Chondrocyte (in vitro differentiated cells): ENCODE data around the gene CGB3. TPM values are rescaled to one million over a fixed set of nuclear protein-coding genes. Genes with fewer than 3 reads are reported as not detected.
"Not testable (repeated sequence)": the region's sequence is repeated elsewhere in the genome, so short reads cannot be mapped to it uniquely, and the experiment has no call there.

Experiments used
- DNase-seq: peaks from one replicate; pipeline ENCODE4 v3.0.0; 2021; ENCODE audit warnings: mixed read lengths, low spot score
- H3K27ac Mint-ChIP-seq: one replicate; pipeline ENCODE4 v1.8.0; 2021; ENCODE audit warnings: mild to moderate bottlenecking, moderate library complexity, mixed read lengths; ENCODE audit not compliant: unreplicated experiment
- H3K27me3 Mint-ChIP-seq: 2 replicates; pipeline ENCODE4 v1.8.0; 2021; ENCODE audit warnings: low read depth, mixed read lengths
- H3K36me3 Mint-ChIP-seq: 2 replicates; pipeline ENCODE4 v1.8.0; 2021; ENCODE audit warnings: low read depth, mixed read lengths
- H3K4me1 Mint-ChIP-seq: 2 replicates; pipeline ENCODE4 v1.8.0; 2021; ENCODE audit warnings: low read depth, mild to moderate bottlenecking, mixed read lengths
- H3K4me3 Mint-ChIP-seq: one replicate; pipeline ENCODE4 v1.8.0; 2021; ENCODE audit warnings: mild to moderate bottlenecking, moderate library complexity, mixed read lengths; ENCODE audit not compliant: unreplicated experiment
- H3K9me3 Mint-ChIP-seq: 2 replicates; pipeline ENCODE4 v1.8.0; 2021; ENCODE audit warnings: low read depth, mixed read lengths
- CTCF ChIP-seq: fragments of 200-600 bp; sonication (generic); IDR thresholded peaks from 2 replicates; pipeline ENCODE4 v1.5.0; 2021; ENCODE audit warnings: antibody characterized with exemption, mild to moderate bottlenecking, moderate library complexity
- long read RNA-seq: library from polyadenylated mRNA; stranded (forward); transcript quantifications from one replicate; pipeline ENCODE4 v2.0.0, GENCODE V29; 2021
- total RNA-seq: library from RNA; stranded (reverse); gene quantifications from 3 replicates; pipeline ENCODE4 v1.2.1, GENCODE V29; 2021

Gene CGB3
- not detected in 3 replicates for total RNA-seq
- long read RNA-seq, result 0 reads

GRCh38 chr19:49024233-49024632, at the start of gene CGB3:
TSS of gene CGB3 (minus strand) at chr19:49024333. CDS start at chr19:49023971, 362 bp downstream.
- H3K27me3 Mint-ChIP-seq, H3K9me3 Mint-ChIP-seq, DNase-seq, H3K36me3 Mint-ChIP-seq, H3K27ac Mint-ChIP-seq, H3K4me3 Mint-ChIP-seq: not testable (repeated sequence)
- peaks cover 14% of the 10 kb centered on the region for H3K4me1 Mint-ChIP-seq

GRCh38 chr19:49071860-49072547, 47.9 kb upstream of the CGB3 start:
- peaks cover 6% of the 10 kb centered on the region for H3K9me3 Mint-ChIP-seq
- H3K4me3 Mint-ChIP-seq, result peak overlapping the region; percentile 33
- H3K4me1 Mint-ChIP-seq, result peaks cover 10% of the 10 kb centered on the region
- peaks cover 4% of the 10 kb centered on the region for H3K36me3 Mint-ChIP-seq
- peaks cover 16% of the 10 kb centered on the region for H3K27me3 Mint-ChIP-seq
- no peak for DNase-seq
- H3K27ac Mint-ChIP-seq, result no peak overlapping the region
- peak; percentile 10 for TF ChIP-seq CTCF

GRCh38 chr19:49070416-49070815, 46.3 kb upstream of the CGB3 start:
- H3K36me3 Mint-ChIP-seq, result peaks cover 4% of the 10 kb centered on the region
- H3K4me1 Mint-ChIP-seq, result peaks cover 13% of the 10 kb centered on the region
- no peak for DNase-seq
- H3K4me3 Mint-ChIP-seq, result no peak overlapping the region
- peaks cover 17% of the 10 kb centered on the region for H3K27me3 Mint-ChIP-seq
- H3K27ac Mint-ChIP-seq, result no peak overlapping the region
- peaks cover 6% of the 10 kb centered on the region for H3K9me3 Mint-ChIP-seq
- no peak for TF ChIP-seq CTCF

GRCh38 chr19:49069026-49069425, 44.9 kb upstream of the CGB3 start:
- no peak for TF ChIP-seq CTCF
- Mint-ChIP-seq H3K4me1 (peaks cover 20% of the 10 kb centered on the region), H3K27me3 (peaks cover 17% of the 10 kb centered on the region), H3K4me3 (no peak overlapping the region), H3K36me3 (peaks cover 4% of the 10 kb centered on the region), H3K27ac (no peak overlapping the region), H3K9me3 (peaks cover 6% of the 10 kb centered on the region)
- no peak for DNase-seq

GRCh38 chr19:49067554-49067953, 43.4 kb upstream of the CGB3 start:
- Mint-ChIP-seq H3K27me3 (peaks cover 7% of the 10 kb centered on the region), H3K9me3 (peaks cover 6% of the 10 kb centered on the region), H3K27ac (no peak overlapping the region), H3K36me3 (peaks cover 3% of the 10 kb centered on the region), H3K4me3 (no peak overlapping the region), H3K4me1 (peaks cover 12% of the 10 kb centered on the region)
- no peak for TF ChIP-seq CTCF
- no peak for DNase-seq
